ENCODE data around the gene SPACA9. TPM values are rescaled to one million over a fixed set of nuclear protein-coding genes. Genes with fewer than 3 reads are reported as not detected.

The SPACA9 gene
- total RNA-seq, 1 experiment from 2014 or later = 1.3 TPM

DNA sequence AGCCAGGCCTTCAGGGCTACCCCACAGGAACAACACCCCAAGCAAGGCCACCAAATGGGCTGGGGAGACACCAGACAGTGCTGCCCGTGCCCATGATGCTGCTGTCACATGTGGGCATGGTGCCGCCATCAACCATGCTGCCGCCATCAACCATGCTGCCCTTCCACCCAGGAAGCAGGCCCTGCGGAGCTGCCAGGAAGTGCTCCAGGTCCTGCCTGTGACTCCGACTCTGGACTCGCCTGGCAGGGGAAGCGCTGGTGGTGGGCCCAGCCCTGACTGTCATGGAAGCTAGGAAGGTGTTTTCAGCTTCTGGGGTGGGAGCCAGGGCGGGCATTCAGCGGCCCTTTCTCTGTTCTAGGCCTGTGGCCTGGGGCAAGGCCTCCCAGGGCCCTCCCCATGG, 9.4 kb upstream of the SPACA9 start:
- Histone ChIP-seq H2BK12ac (ENCODE audit: insufficient read length, low read depth, low read length) (no peak overlapping the region), H3T11ph (ENCODE audit: low read length) (no peak overlapping the region), H2BK5ac (ENCODE audit: insufficient read length, low read length) (no peak overlapping the region), H3K79me1 (ENCODE audit: insufficient read depth, low read depth, low read length, poor library complexity, severe bottlenecking) (no peaks in the 10 kb centered on the region), H3K23ac (ENCODE audit: insufficient read length, low read depth, low read length) (no peak overlapping the region), H3K4ac (ENCODE audit: low read depth, low read length) (no peak overlapping the region), H3K9ac (ENCODE audit: extremely low read depth, insufficient read length, low read length) (no peak overlapping the region), H3K27ac (ENCODE audit: insufficient read length, low read depth, low read length) (no peak overlapping the region), H3K18ac (ENCODE audit: insufficient read length, low read depth, low read length) (no peak overlapping the region), H3K4me2 (ENCODE audit: insufficient read depth, insufficient read length, low read length) (no peak overlapping the region), H3K9me3 (ENCODE audit: control insufficient read depth, low read depth, low read length) (no peaks in the 10 kb centered on the region), H3K27me3 (ENCODE audit: insufficient read depth, low read length) (no peaks in the 10 kb centered on the region), H3K56ac (ENCODE audit: insufficient read length, low read depth, low read length) (no peak overlapping the region), H4K8ac (replicated peaks; ENCODE audit: insufficient read length, low read depth, low read length) (no peak overlapping the region), H3K14ac (ENCODE audit: insufficient read depth, low read length) (no peak overlapping the region), H3K79me2 (ENCODE audit: insufficient read depth, low read length) (no peaks in the 10 kb centered on the region), H2BK20ac (ENCODE audit: low read depth, low read length, poor library complexity, severe bottlenecking) (no peak overlapping the region), H4K91ac (ENCODE audit: insufficient read length, low read depth, low read length) (no peak overlapping the region), H2AFZ (ENCODE audit: low read length) (no peak overlapping the region), H2AK5ac (ENCODE audit: insufficient read length, low read length) (no peak overlapping the region), H3K23me2 (ENCODE audit: insufficient read length, low read depth, low read length, poor library complexity, severe bottlenecking) (no peaks in the 10 kb centered on the region), H2BK120ac (ENCODE audit: low read depth, low read length, poor library complexity, severe bottlenecking) (no peak overlapping the region), H2BK15ac (ENCODE audit: low read depth, low read length) (no peak overlapping the region), H4K20me1 (ENCODE audit: control insufficient read depth, insufficient read depth, insufficient read length) (no peaks in the 10 kb centered on the region), H4K5ac (ENCODE audit: insufficient read length, low read depth, low read length) (no peak overlapping the region), H3K4me1 (ENCODE audit: insufficient read depth, low read length) (no peaks in the 10 kb centered on the region)
- H3K27ac Mint-ChIP-seq = no peak overlapping the region; a peak in 1 of 7 replicates
- peaks cover 8% of the 10 kb centered on the region for H3K27me3 Mint-ChIP-seq (ENCODE audit: low read depth)
- H3K36me3 Mint-ChIP-seq (ENCODE audit: insufficient read depth in 1 of 3, low read depth in 3 of 3) = no peaks in the 10 kb centered on the region
- peaks cover 9% of the 10 kb centered on the region in 2 experiments for H3K4me1 Mint-ChIP-seq
- H3K9me3 Mint-ChIP-seq = no peaks in the 10 kb centered on the region
- TF ChIP-seq, protein P1, sequence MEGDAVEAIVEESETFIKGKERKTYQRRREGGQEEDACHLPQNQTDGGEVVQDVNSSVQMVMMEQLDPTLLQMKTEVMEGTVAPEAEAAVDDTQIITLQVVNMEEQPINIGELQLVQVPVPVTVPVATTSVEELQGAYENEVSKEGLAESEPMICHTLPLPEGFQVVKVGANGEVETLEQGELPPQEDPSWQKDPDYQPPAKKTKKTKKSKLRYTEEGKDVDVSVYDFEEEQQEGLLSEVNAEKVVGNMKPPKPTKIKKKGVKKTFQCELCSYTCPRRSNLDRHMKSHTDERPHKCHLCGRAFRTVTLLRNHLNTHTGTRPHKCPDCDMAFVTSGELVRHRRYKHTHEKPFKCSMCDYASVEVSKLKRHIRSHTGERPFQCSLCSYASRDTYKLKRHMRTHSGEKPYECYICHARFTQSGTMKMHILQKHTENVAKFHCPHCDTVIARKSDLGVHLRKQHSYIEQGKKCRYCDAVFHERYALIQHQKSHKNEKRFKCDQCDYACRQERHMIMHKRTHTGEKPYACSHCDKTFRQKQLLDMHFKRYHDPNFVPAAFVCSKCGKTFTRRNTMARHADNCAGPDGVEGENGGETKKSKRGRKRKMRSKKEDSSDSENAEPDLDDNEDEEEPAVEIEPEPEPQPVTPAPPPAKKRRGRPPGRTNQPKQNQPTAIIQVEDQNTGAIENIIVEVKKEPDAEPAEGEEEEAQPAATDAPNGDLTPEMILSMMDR (conservative IDR thresholded peaks at IDR 0.05) = no peak
- WGBS (ENCODE audit: extremely low coverage, insufficient read length, low lambda C conversion rate) = no CpG with 5 or more reads among the region's 9 CpGs
- DNase-seq = no peak
- H3K4me3 Mint-ChIP-seq = no peak overlapping the region

Data from H9 (cell line).